ENCODE measurements around the gene MTTP.
A peak's percentile ranks its signal among the peaks of the same experiment; 100 is the strongest.

MTTP gene

GRCh38 chr4:99540277-99540939 is 34.2 kb upstream of the MTTP start:
- Histone ChIP-seq H2AFZ (ENCODE audit: low read depth, low read length, severe bottlenecking) (no peak overlapping the region), H3K27ac (ENCODE audit: low read depth, low read length) (no peak overlapping the region)

GRCh38 chr4:99552872-99553271 is 21.8 kb upstream of the MTTP start:
- Histone ChIP-seq H3K27ac (ENCODE audit: low read depth, low read length) (no peak overlapping the region), H3F3A (ENCODE audit: insufficient read depth) (no peaks in the 10 kb centered on the region), H3K4me3 (ENCODE audit: insufficient read depth, low read length, poor library complexity, severe bottlenecking) (no peak overlapping the region), H3K27me3 (ENCODE audit: low read length) (no peaks in the 10 kb centered on the region), H3K4me2 (ENCODE audit: low read depth, low read length, poor library complexity, severe bottlenecking) (no peak overlapping the region), H3K79me2 (ENCODE audit: insufficient read depth, low read length) (no peaks in the 10 kb centered on the region), H3K9ac (ENCODE audit: low read length) (no peak overlapping the region), H3K9me3 (ENCODE audit: insufficient read depth, low read length) (no peaks in the 10 kb centered on the region), H3K9me2 (replicated peaks; ENCODE audit: insufficient read depth, low read length) (no peaks in the 10 kb centered on the region), H4K20me1 (ENCODE audit: low read depth, low read length) (no peaks in the 10 kb centered on the region), H3K36me3 (ENCODE audit: low read length) (no peaks in the 10 kb centered on the region; the same call in 1 of the 2 replicates), H2AFZ (ENCODE audit: low read depth, low read length, severe bottlenecking) (no peak overlapping the region)
- TF ChIP-seq CTCF (IDR thresholded peaks at IDR 0.05; ENCODE audit: insufficient read depth, low read length, poor library complexity, severe bottlenecking) = no peak
- TF ChIP-seq EZH2phosphoT487 (conservative IDR thresholded peaks at IDR 0.05; ENCODE audit: low read length) = no peak

More at GRCh38 chr4:99540277-99540939, 34.2 kb upstream of the MTTP start:
- TF ChIP-seq EZH2phosphoT487 (conservative IDR thresholded peaks at IDR 0.05; ENCODE audit: low read length) (no peak), CTCF (IDR thresholded peaks at IDR 0.05; ENCODE audit: insufficient read depth, low read length, poor library complexity, severe bottlenecking) (no peak)
- no peaks in the 10 kb centered on the region for H3K79me2 ChIP-seq (ENCODE audit: insufficient read depth, low read length)
- no peak overlapping the region for H3K4me3 ChIP-seq (ENCODE audit: insufficient read depth, low read length, poor library complexity, severe bottlenecking)
- no peaks in the 10 kb centered on the region for H4K20me1 ChIP-seq (ENCODE audit: low read depth, low read length)
- no peaks in the 10 kb centered on the region for H3K36me3 ChIP-seq (ENCODE audit: low read length)
- H3F3A ChIP-seq (ENCODE audit: insufficient read depth) = no peaks in the 10 kb centered on the region
- H3K27me3 ChIP-seq (ENCODE audit: low read length) = no peaks in the 10 kb centered on the region
- no peaks in the 10 kb centered on the region for H3K9me2 ChIP-seq (replicated peaks; ENCODE audit: insufficient read depth, low read length)
- no peaks in the 10 kb centered on the region for H3K9me3 ChIP-seq (ENCODE audit: insufficient read depth, low read length)
- H3K4me2 ChIP-seq (ENCODE audit: low read depth, low read length, poor library complexity, severe bottlenecking) = no peak overlapping the region
- no peak overlapping the region for H3K9ac ChIP-seq (ENCODE audit: low read length)

GRCh38 chr4:99563310-99564186 is 11.1 kb upstream of the MTTP start, which contains the start of gene TRMT10A:
Gene TRMT10A, minus strand, starts transcription at chr4:99564039. Its CDS starts 4,701 bp downstream, at chr4:99559338.
- H3K27ac ChIP-seq (ENCODE audit: low read depth, low read length) = peak within 1 kb of the TSS; percentile 86
- peak within 1 kb of the TSS; percentile 66 for H2AFZ ChIP-seq (ENCODE audit: low read depth, low read length, severe bottlenecking)
- H3K4me3 ChIP-seq (ENCODE audit: insufficient read depth, low read length, poor library complexity, severe bottlenecking) = peak within 1 kb of the TSS; percentile 70
- no peaks in the 10 kb centered on the region for H4K20me1 ChIP-seq (ENCODE audit: low read depth, low read length)
- H3K27me3 ChIP-seq (ENCODE audit: low read length) = no peaks in the 10 kb centered on the region
- no peaks in the 10 kb centered on the region for H3K36me3 ChIP-seq (ENCODE audit: low read length)
- H3K9me3 ChIP-seq (ENCODE audit: insufficient read depth, low read length) = no peaks in the 10 kb centered on the region
- H3K4me2 ChIP-seq (ENCODE audit: low read depth, low read length, poor library complexity, severe bottlenecking) = peak within 1 kb of the TSS; percentile 91
- H3K79me2 ChIP-seq (ENCODE audit: insufficient read depth, low read length) = no peaks in the 10 kb centered on the region
- H3K9ac ChIP-seq (ENCODE audit: low read length) = peak within 1 kb of the TSS; percentile 66
- H3F3A ChIP-seq (ENCODE audit: insufficient read depth) = no peaks in the 10 kb centered on the region; the same call in 1 of the 2 replicates
- H3K9me2 ChIP-seq (replicated peaks; ENCODE audit: insufficient read depth, low read length) = no peaks in the 10 kb centered on the region
- TF ChIP-seq EZH2phosphoT487 (conservative IDR thresholded peaks at IDR 0.05; ENCODE audit: low read length) (no peak), CTCF (IDR thresholded peaks at IDR 0.05; ENCODE audit: insufficient read depth, low read length, poor library complexity, severe bottlenecking) (no peak)

Data from SU-DHL-6 (cell line).